Heart right ventricle (tissue), 16 donors: ENCODE measurements around the gene ELAVL3. TPM values are rescaled to one million over a fixed set of nuclear protein-coding genes. Genes with fewer than 3 reads are reported as not detected.

Experiments used
- ATAC-seq, 8 donors: fragments of 200-7000 bp; cut with Tn5 transposase; one replicate each; pipeline ENCODE4 v1.9.1; 2020; ENCODE audit warnings: mild to moderate bottlenecking in 8 of 8, moderate library complexity in 8 of 8, moderate number of reproducible peaks in 1 of 8
- DNase-seq, 2 donors: peaks; one replicate each; pipeline ENCODE4 v3.0.0-alpha.2; 2020
- H3K27ac ChIP-seq, 10 donors: fragments of 200-600 bp; sonication (generic) in 2 of 10; one replicate each; pipeline versions ENCODE4 v1.5.0 to v1.8.0; 2020 to 2022; ENCODE audit warnings: mild to moderate bottlenecking in 3 of 10
- H3K27me3 ChIP-seq, 7 donors: fragments of 200-600 bp; one replicate each; pipeline ENCODE4 v1.8.0; 2021 to 2022; ENCODE audit warnings: mild to moderate bottlenecking in 2 of 7
- H3K36me3 ChIP-seq, 9 donors: fragments of 200-600 bp; sonication (generic) in 1 of 9; one replicate each; pipeline versions ENCODE4 v1.5.0 to v1.8.0; 2020 to 2022; ENCODE audit warnings: mild to moderate bottlenecking in 2 of 9
- H3K4me1 ChIP-seq, 9 donors: fragments of 200-600 bp; sonication (generic) in 1 of 9; one replicate each; pipeline versions ENCODE4 v1.5.0 to v1.8.0; 2020 to 2022; ENCODE audit warnings: mild to moderate bottlenecking in 4 of 9
- H3K4me3 ChIP-seq, 10 donors: fragments of 200-600 bp; sonication (generic) in 2 of 10; one replicate each; pipeline versions ENCODE4 v1.5.0 to v1.8.0; 2020 to 2022; ENCODE audit warnings: mild to moderate bottlenecking in 7 of 10, moderate library complexity in 2 of 10
- H3K9me3 ChIP-seq, 11 donors: fragments of 200-600 bp in 10 of 11; sonication (generic) in 2 of 11; one replicate each; pipeline versions ENCODE4 v1.5.0 to v1.8.0; 2013 to 2022; ENCODE audit warnings: mild to moderate bottlenecking in 2 of 11, control low read depth in 1 of 11, moderate library complexity in 1 of 11
- WGBS, 2 donors: extraction: QIAGEN DNeasy Blood & Tissue Kit; methylation state at CpG; one replicate each; pipeline ENCODE4 v1.1.7; 2013; ENCODE audit warnings: inconsistent platforms in 1 of 2; 5-methylcytosine and 5-hydroxymethylcytosine counted together
- intact Hi-C, 10 donors: fragments of 100-400 bp; cut with DNase I; formaldehyde crosslinking; loops; one replicate each; pipeline versions ENCODE4 v1.11.1 to v1.14.2; 2022
- polyA plus RNA-seq, 2 donors: library from polyadenylated mRNA; stranded (reverse); fragments of 200-250 nt; gene quantifications; one replicate each; pipeline ENCODE4 v1.2.3, GENCODE V29; 2013
- total RNA-seq, 10 donors: library from RNA; stranded (reverse); fragmentation: NEBNext Ultra II Directional in 3 of 10; extraction: Animal tissue kit (Norgen Biotek cat#: 25700) in 3 of 10; gene quantifications; one replicate each; pipeline versions ENCODE4 v1.2.1 to v1.2.4, GENCODE V29; 2021 to 2023
- TF ChIP-seq, protein P1 (sequence below), 9 donors: fragments of 200-600 bp; sonication (generic) in 2 of 9; IDR thresholded peaks; one replicate each; pipeline versions ENCODE4 v1.5.0 to v1.8.0; 2021 to 2022; ENCODE audit warnings: antibody characterized with exemption in 9 of 9, mild to moderate bottlenecking in 5 of 9, moderate library complexity in 1 of 9
- donor health status: Arrhythmogenic right ventricular cardiomyopathy.
- donor health status: ischemic (EF 13 %, LVEDD 7.1; RV severe dilation, severe dysfunction).
- donor health status: healthy with polysubstance abuse.
- donor health status: DM: no; HTN: yes; CAD: no.
- donor health status: DM: no; HTN: no; CAD: no.
- donor health status: ischemic (EF 25% LVEDD 6.9; RV normal size, moderate dysfunction).
- donor health status: ischemic (EF 25% LVEDD 5.7; RV mildly dilated, moderate dysfunction).
- donor health status: healthy.
- donor health status: DM: yes; HTN: yes; CAD: no.
- donor health status: Ischemic cardiomyopathy.
- donor health status: ischemic (EF 35%, LVEDD 5.7; RV mildly dilated, moderate dysfunction).
- donor health status: nonischemic (EF 11% LVEDD 7.7; RV severe dilation, severe dysfunction).
- donor health status: DM: yes; HTN: yes; CAD: no.
- donor health status: PGD.
- donor health status: ischemic (EF 29% LVEDD 5.4; RV normal size, mild dysfunction).
- donor health status: nonischemic (EF 23%, LVEDD 6.1; RV moderate dilation, normal function).

Gene ELAVL3
- total and polyA plus RNA-seq, 12 donors: 0.07 to 0.44 (median 0.21) TPM; not detected in 3

DNA sequence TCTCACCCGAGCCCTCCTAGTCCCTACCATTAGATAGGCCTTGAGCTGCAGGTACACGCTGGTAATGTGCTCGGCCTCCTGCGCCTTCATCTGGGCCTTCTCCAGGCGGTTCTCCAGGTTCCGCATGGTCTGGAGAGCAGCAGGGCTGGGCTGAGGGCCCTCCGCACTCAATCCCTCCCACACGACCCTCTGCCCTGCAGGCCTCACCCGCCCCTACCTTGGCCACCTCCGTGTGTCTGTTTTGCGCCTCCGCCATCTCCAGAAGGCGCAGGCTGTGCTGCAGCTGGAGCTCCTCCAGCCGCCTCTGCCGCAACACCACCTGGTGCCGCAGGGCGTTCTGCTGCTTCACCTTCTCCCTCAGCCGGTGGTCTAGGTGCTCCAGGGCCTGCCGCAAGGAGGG, 54.2 kb downstream of the ELAVL3 start:
- TF ChIP-seq, protein P1, sequence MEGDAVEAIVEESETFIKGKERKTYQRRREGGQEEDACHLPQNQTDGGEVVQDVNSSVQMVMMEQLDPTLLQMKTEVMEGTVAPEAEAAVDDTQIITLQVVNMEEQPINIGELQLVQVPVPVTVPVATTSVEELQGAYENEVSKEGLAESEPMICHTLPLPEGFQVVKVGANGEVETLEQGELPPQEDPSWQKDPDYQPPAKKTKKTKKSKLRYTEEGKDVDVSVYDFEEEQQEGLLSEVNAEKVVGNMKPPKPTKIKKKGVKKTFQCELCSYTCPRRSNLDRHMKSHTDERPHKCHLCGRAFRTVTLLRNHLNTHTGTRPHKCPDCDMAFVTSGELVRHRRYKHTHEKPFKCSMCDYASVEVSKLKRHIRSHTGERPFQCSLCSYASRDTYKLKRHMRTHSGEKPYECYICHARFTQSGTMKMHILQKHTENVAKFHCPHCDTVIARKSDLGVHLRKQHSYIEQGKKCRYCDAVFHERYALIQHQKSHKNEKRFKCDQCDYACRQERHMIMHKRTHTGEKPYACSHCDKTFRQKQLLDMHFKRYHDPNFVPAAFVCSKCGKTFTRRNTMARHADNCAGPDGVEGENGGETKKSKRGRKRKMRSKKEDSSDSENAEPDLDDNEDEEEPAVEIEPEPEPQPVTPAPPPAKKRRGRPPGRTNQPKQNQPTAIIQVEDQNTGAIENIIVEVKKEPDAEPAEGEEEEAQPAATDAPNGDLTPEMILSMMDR (IDR thresholded peaks at IDR 0.05): no peak
- Histone ChIP-seq H3K27me3 (peaks cover 4 to 28% (median 25%) of the 10 kb centered on the region in 7 donors), H3K9me3 (no peaks in the 10 kb centered on the region), H3K4me1 (peaks cover 5 to 20% (median 13%) of the 10 kb centered on the region in 9 donors), H3K4me3 (no peak overlapping the region), H3K36me3 (no peaks in the 10 kb centered on the region), H3K27ac (no peak overlapping the region)
- DNase-seq: no peak
- WGBS, 2 donors: 93 to 94% methylated on average over 19 of the region's 19 CpGs
- intact Hi-C loops: no loop called here
- no peak for ATAC-seq

DNA sequence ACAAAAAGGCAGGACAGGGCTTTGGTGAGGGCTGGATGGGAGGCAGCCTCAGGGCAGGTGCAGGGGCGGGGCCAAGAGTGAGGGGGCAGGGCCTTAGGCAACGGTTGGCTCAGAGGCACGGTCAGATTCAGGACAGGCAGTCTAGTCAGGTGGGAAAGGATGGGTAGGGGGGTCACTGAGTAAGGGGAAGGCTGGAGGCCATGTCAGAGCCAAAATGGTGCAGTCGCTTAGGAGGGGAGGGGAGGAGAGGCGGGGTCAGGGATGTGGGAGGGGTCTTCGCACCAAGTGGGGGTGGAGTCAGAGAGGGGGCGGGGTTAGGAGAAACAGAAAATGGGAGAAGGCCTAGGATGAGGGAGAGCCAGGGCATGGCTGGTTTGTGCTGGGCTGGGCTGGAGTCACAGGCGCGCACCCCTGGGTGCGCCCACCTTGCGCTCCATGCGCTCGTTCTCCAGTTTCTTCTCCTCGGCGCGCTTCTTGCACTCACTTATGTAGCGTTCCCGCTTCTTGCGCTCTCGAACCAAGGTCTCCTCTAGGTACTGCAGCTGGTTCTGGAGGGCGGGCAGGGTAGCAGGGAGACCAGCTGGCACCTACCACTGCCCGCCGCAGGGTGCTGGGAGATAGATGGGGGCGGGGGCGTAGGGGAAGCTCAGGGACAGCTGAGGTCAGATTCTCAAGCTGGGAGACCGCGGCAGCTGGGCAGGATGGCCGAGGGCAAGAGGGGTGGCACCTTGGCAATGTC, 55.0 kb downstream of the ELAVL3 start:
- Histone ChIP-seq H3K4me1 (peaks cover 5 to 27% (median 18%) of the 10 kb centered on the region in 9 donors), H3K27me3 (peaks cover 4 to 35% (median 32%) of the 10 kb centered on the region in 7 donors), H3K27ac (no peak overlapping the region), H3K9me3 (no peaks in the 10 kb centered on the region), H3K36me3 (no peaks in the 10 kb centered on the region), H3K4me3 (no peak overlapping the region)
- 88 to 94% methylated on average over 26 to 28 of the region's 28 CpGs for WGBS, 2 donors
- TF ChIP-seq, protein P1 (IDR thresholded peaks at IDR 0.05): no peak
- intact Hi-C loops: no loop called here
- no peak for DNase-seq
- no peak for ATAC-seq

GRCh38 chr19:11423791-11424181, 57.1 kb downstream of the ELAVL3 start:
- WGBS, 2 donors: 13 to 19% methylated on average over 22 of the region's 22 CpGs
- TF ChIP-seq, protein P1 (IDR thresholded peaks at IDR 0.05): no peak
- Histone ChIP-seq H3K27ac (no peak overlapping the region), H3K4me3 (no peak overlapping the region), H3K4me1 (peaks cover 11 to 47% (median 32%) of the 10 kb centered on the region in 9 donors), H3K27me3 (peaks cover 7 to 56% (median 53%) of the 10 kb centered on the region in 7 donors), H3K9me3 (no peaks in the 10 kb centered on the region), H3K36me3 (no peaks in the 10 kb centered on the region)
- ATAC-seq: no peak
- intact Hi-C loops: loop anchor here in 1 of 10 donors (5.0 kb wide), 1 partner anchor 41 kb away; the partner anchor contains the start of gene EPOR
- DNase-seq: no peak

- whole genome bisulfite sequencing, 2 donors: 38 to 42% methylated on average over 27 of the region's 27 CpGs
- H3K27ac ChIP-seq: no peak overlapping the region
- H3K4me3 ChIP-seq: no peak overlapping the region
- no peak for DNase-seq
- ATAC-seq: no peak
- H3K27me3 ChIP-seq: peaks cover 10 to 62% (median 59%) of the 10 kb centered on the region in 7 donors
- intact Hi-C loops: loop anchor here in 1 of 10 donors (5.0 kb wide), 1 partner anchor 41 kb away; the partner anchor contains the start of gene EPOR
- H3K4me1 ChIP-seq: peaks cover 12 to 52% (median 37%) of the 10 kb centered on the region in 9 donors
- no peaks in the 10 kb centered on the region for H3K36me3 ChIP-seq
- no peaks in the 10 kb centered on the region for H3K9me3 ChIP-seq
- TF ChIP-seq, protein P1 (IDR thresholded peaks at IDR 0.05): no peak
These were observed 57.6 kb downstream of the ELAVL3 start for GRCh38 chr19:11423164-11423790.
